HTR-8/SVneo (cell line): ENCODE results near the gene JAG1.

Experiments used
- DNase-seq: peaks from one replicate; pipeline ENCODE4 v3.0.0; 2011; ENCODE audit warnings: low spot score, mixed read lengths; ENCODE audit not compliant: insufficient read length
- FAIRE-seq: peaks from 2 replicates; lab custom pipeline; 2011; peaks lifted over from hg19 to GRCh38; lab: Jason Lieb, UNC

The JAG1 gene

GRCh38 chr20:10673842-10674683, at the start of gene JAG1:
Gene JAG1, minus strand, starts transcription at chr20:10673999. Its CDS starts 469 bp downstream, at chr20:10673530.
- peak; percentile 95 for DNase-seq
- FAIRE-seq: peak; percentile 86

- DNase-seq (no peak), FAIRE-seq (no peak)
Observed at GRCh38 chr20:10721976-10722375, 48.2 kb upstream of the JAG1 start.

DNA sequence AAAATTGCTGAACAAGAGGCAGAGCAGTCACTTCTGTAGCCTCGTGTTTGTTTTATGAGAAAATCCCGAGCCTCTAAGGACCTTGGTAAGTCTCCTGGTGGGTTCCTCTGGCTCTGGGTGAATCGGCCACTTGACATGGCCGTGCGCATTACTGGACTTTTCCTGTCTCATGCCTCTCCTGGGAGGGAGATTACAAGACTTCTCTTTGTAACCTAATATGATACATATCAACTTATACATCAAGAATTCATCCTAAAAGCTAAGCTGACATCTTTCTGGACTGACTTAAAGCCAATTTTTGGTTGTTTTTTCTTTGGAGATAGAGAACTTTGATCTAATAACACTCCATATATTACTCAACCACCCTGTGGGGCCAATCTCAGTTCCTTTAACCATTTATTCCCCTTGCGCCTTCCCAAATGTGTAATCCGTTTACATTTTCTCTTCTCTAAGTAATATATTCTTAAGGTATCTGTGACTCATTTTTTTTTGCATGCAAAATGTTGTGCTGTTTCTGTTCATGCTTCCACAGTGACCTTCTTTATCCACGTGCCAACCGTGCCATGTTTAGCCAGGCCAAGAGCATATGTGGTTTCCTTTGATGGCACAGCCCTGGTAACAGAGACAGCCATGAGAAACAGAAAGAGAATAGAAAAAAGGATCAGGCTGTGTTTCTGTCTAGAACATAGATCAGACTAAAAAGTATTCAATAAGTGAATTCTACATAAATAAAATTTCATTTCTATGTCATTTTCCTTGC, 47.5 kb upstream of the JAG1 start:
- FAIRE-seq: no peak

DNA sequence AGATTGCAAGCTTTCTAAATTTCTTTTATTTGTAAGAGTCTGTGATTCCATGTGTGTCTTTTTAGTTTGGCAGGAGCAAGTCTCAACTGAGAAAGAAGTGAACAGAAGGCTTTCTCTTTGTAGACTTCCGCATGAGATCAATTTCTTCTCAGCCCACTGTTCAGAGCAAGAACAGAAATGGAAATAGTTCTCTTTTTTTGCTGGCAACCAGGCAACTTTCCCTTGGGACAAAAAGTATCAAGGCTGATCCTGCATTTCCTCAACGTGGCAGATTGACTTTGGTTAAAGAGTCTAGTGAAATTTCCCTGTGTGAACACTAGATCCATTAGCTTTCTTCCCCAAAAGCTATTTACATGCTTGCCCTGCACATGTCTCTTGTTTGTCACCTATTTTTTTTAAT, 46.8 kb upstream of the JAG1 start:
- FAIRE-seq: no peak

More for the DNA sequence above, 47.5 kb upstream of the JAG1 start:
- no peak for DNase-seq

GRCh38 chr20:10719740-10720385, 46.1 kb upstream of the JAG1 start:
- FAIRE-seq: no peak
- DNase-seq: no peak

More for the DNA sequence above, 46.8 kb upstream of the JAG1 start:
- no peak for DNase-seq

DNA sequence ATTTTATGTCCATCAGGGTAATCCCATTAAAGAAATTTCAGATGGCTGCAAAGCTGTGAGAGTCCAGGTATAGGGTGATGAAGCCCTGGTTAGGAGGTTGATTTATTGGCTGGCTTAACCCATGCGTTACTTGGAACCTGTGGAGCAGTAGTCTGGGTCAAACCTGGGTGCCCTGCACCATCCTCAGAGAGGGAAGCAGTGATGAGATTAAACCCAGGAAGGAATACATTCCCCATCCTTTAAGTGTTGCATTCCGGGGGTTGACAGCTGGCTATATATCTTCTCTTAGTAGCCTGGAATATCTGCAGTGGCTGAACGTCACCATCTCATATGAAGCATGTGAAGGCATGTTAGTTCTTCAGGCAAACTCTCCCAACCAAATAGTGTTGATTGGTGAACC, 44.9 kb upstream of the JAG1 start:
- FAIRE-seq (no peak), DNase-seq (no peak)

- FAIRE-seq: no peak
- no peak for DNase-seq
Observed at GRCh38 chr20:10716855-10717254, 43.1 kb upstream of the JAG1 start.

GRCh38 chr20:10715035-10715434, 41.2 kb upstream of the JAG1 start:
- DNase-seq (no peak), FAIRE-seq (no peak)

DNA sequence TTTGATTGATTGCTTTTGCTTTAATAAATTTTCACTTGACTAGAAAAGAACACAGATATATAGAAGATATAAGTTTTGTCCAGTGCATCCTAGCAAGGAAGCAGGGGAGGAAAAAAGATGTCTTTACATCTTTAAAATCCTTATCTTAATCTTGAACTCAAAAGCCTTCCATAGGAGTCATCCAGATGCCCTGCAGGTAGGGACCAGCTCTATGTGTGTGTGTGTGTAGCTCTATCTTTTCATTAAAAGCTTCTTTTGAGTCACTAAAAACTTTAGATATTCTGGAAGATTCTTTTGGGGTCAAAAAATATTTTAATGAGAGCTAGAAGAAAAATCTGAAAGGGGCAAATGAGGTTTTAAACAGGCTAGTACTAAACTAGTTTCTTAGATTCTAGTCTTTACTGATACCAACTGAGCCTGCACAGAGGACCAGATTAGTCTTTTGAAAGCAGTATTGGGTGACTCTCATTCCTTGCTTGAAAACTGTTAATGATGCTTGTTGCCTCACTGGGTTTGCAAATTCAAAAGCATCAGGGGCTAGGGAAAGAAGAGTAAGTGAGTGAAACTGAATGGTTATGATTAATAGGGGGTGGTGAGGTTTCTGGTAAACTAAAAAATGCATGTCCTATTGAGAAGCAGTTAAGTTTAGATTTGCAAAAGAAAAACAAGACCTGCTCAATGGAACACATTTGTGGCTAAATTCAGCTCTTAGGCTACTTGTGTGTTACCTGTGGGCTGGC, 40.6 kb upstream of the JAG1 start:
- FAIRE-seq: no peak

GRCh38 chr20:10713161-10713560, 39.4 kb upstream of the JAG1 start:
- FAIRE-seq (no peak), DNase-seq (no peak)

More for the DNA sequence above, 40.6 kb upstream of the JAG1 start:
- DNase-seq: no peak

DNA sequence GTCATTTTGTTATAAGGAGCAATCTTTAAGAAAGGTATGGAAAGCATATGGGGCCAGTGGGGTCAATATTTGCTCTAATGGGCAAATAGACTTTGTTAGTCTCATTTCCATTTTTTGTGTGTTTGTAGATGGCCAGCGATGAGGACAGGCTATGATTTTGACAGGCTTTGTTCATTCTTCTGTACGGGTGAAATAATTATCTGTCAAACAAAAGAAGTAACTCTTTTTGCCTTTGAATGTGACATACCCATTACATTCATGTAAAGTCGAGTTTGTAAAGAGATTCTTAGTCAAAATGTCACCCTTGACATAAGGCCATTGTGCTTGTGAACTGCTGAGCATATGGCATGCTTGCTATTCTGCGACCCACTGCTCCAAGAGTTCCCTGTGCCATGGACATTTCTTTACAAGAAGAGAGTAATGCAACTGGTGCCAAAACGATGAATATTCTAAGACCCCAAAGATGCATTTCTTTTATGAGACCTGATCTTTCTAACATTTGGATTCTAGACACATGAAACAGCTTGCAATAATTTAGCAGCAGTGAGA, 38.2 kb upstream of the JAG1 start:
- no peak for DNase-seq
- no peak for FAIRE-seq

DNA sequence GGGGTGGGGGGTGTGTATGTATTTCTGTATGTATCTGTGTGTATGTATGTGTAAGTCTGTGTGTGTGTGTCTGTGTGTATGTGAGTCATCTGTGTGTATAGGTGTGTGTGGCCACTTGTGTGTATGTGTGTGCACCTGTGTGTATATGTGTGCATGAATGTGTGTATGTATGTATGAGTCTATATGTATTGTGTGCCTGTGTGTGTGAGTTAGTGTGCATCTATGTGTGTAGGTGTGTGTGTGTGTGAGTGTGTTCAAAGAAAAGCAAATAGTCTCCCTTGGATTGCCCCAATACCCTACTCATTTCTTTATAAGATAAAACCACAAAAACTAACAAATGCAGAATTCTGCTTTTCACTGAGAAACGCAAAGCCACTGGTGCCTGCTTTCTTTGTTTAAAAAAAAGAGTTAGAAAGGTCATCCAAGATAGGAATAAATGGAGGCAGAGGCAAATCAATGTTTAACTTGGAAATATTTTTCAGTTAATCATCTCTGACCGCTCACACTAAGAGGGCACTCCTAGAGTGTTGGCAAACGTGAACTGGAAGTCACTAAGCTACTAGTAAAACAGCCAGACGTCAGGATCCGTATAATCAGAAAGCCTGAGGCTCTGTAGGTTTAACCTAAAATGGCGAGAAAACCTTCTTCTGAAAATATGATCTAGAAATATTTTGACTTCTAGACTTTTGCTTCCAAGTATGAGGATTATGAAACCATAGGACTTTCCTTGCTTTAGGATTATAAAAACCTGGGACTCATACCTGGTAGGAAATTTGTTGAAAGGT, 37.4 kb upstream of the JAG1 start:
- DNase-seq (no peak), FAIRE-seq (peak; percentile 74)

DNA sequence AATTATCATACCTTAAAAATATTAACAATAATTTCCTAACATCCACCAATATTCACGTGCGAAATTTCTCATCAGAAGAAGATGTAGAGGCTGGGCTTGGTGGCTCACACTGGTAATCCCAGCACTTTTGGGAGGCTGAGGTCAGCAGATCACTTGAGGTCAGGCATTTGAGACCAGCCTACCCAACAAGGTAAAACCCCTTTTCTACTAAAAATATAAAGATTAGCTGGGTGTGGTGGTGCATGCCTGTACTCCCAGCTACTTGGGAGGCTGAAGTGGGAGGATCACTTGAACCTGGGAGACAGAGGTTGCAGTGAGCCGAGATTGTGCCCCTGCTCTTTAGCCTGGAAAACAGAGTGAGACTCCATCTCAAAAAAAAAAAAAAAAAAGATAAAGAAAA, 36.1 kb upstream of the JAG1 start:
- FAIRE-seq (no peak), DNase-seq (no peak)

DNA sequence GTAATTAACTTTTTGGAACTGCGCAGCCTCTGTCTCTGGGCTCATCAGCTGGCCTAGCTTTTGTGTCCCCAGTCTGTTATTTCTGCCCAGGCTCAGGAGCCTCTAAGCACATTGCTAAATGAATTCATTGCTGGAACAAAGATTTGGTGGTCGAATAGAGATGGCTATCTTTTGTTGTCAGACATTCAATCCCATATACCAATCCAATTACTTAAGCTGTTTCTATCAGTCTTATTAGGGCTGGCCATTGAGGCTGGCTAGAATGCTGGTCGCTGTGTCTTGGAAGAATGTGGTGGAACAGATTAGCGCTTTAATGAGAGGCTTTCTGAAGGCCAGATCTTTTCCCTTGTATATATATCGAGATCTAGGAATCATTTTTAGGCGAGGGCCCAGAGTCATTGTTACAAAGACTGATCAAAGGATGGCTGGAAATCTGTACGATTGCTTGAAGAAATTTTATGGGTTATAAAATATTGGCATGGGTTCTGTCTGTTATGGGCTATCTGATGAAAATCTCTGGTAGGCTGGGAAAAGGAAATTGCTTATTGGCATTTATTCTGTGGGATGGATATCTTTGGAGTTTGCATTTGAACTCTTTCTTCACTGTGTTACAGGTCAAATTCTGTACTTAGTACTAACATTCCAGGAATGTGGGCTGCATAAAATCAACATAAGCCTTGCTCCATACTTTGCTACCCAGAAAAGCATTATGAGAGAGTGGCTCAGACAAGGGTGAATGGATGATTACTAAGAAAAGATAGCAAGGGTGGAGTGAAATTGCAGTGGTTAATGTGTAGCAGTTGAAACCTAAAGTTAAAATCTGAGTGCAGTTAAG, 34.8 kb upstream of the JAG1 start:
- no peak for DNase-seq
- no peak for FAIRE-seq

DNA sequence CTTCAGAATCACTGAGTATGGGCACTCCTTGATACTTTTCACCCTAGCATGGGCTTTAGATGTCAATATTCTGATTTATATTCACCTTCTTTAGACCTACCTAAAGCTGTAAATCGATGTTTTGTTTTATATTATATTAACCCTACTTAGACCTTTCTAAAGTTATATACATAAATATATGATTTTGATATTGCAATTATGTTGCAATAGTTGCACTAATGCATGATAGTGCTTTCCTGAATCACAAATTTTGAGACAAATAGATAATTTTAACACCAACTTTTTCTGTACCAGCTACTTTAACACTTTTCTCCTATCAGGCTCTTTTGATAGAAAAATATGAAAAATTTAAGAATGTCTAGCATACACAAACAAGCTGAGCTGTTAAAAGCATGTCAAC, 34.0 kb upstream of the JAG1 start:
- no peak for DNase-seq
- FAIRE-seq: no peak

DNA sequence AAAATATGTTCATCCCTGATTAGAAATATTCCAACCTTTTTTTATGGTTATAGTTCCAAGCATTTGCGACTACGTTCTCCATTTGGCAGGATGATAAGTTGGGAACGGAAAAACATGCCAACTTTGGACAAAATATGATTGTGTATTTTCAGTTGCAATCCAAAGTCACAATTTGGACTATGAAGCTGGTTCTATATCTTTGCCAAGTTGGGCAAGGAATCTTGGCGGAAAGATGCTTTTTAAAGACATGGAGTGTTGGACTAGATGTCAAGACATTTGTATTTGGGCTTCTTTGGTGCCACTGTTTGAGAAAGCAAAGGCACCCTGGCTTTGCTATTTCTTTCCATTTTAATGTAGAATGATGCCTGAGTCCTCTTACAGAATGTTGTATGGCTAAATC, 33.3 kb upstream of the JAG1 start:
- FAIRE-seq: no peak
- DNase-seq: no peak

DNA sequence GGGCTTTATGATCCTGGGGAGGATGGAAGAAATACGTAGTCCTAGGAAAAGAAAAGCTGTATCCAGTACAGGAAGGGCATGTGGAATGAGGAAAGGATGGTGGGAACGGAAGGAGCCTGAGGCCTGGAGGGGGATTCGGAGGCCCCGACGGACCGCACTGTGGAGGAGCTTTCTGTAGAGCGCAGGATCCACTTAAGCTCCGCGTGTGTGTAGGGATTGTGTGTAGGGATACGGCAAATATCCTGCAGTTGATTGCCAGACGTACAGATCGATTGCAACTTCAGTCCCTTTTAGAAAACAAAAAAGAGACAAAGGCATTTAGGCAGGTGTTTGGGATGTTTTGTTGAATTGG, 32.6 kb upstream of the JAG1 start:
- FAIRE-seq (no peak), DNase-seq (no peak)

- FAIRE-seq: no peak
- DNase-seq: no peak
Observed at GRCh38 chr20:10705801-10706459, 32.1 kb upstream of the JAG1 start.
